Measurements from ENCODE around the gene SLC43A3.

GRCh38 chr11:57358991-57359390, 67.9 kb downstream of the SLC43A3 start:
- no peak for TF ChIP-seq POLR2A (IDR thresholded peaks at IDR 0.05; ENCODE audit: low read length)
- TF ChIP-seq GATA1 (IDR thresholded peaks at IDR 0.05; ENCODE audit: low read depth, low read length) = no peak

All from erythroblast (primary cell).